Measurements from ENCODE around the gene ANKRD28. TPM values are rescaled to one million over a fixed set of nuclear protein-coding genes. Genes with fewer than 3 reads are reported as not detected.

ANKRD28 gene
- total RNA-seq, 6 experiments from 2014 or later: 80.4 to 96.3 (median 90.4) TPM

DNA sequence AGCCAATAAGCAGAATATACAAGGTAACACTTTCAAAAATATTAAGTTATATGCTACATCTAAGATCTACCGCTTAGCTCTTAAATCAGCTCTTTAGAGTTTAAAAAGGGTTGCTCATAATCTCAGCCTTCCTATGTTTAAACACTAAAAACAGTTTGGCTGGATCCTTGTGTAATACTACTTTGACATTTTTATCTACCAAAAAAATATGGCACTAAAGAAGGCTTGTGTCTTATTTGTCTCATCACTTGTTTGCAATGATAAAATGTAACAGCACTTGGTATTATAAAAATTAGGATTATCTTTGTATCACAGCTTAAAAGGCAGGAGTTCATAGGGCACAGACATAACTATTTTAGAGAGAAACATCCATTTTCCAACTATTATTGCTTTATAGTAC, 9.8 kb downstream of the ANKRD28 start:
- H3K9me3 Mint-ChIP-seq: peaks cover 26% of the 10 kb centered on the region
- H3K4me3 Mint-ChIP-seq: no peak overlapping the region
- TF ChIP-seq, protein P1, sequence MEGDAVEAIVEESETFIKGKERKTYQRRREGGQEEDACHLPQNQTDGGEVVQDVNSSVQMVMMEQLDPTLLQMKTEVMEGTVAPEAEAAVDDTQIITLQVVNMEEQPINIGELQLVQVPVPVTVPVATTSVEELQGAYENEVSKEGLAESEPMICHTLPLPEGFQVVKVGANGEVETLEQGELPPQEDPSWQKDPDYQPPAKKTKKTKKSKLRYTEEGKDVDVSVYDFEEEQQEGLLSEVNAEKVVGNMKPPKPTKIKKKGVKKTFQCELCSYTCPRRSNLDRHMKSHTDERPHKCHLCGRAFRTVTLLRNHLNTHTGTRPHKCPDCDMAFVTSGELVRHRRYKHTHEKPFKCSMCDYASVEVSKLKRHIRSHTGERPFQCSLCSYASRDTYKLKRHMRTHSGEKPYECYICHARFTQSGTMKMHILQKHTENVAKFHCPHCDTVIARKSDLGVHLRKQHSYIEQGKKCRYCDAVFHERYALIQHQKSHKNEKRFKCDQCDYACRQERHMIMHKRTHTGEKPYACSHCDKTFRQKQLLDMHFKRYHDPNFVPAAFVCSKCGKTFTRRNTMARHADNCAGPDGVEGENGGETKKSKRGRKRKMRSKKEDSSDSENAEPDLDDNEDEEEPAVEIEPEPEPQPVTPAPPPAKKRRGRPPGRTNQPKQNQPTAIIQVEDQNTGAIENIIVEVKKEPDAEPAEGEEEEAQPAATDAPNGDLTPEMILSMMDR (IDR thresholded peaks at IDR 0.05): no peak
- H3K4me1 Mint-ChIP-seq (ENCODE audit: low read depth): peaks cover 88% of the 10 kb centered on the region
- H3K36me3 Mint-ChIP-seq (ENCODE audit: low read depth): peaks cover 90% of the 10 kb centered on the region
- no peak for DNase-seq
- no peak overlapping the region; the same call in 1 of the 2 replicates for H3K27ac Mint-ChIP-seq
- peaks cover 6% of the 10 kb centered on the region for H3K27me3 Mint-ChIP-seq (ENCODE audit: insufficient read depth)

- peaks cover 26% of the 10 kb centered on the region for H3K9me3 Mint-ChIP-seq
- peak overlapping the region; percentile 36; the same call in 1 of the 2 replicates for H3K27ac Mint-ChIP-seq
- TF ChIP-seq, protein P1 (IDR thresholded peaks at IDR 0.05): no peak
- peaks cover 6% of the 10 kb centered on the region for H3K27me3 Mint-ChIP-seq (ENCODE audit: insufficient read depth)
- no peak for DNase-seq
- no peak overlapping the region for H3K4me3 Mint-ChIP-seq
- H3K4me1 Mint-ChIP-seq (ENCODE audit: low read depth): peaks cover 88% of the 10 kb centered on the region
- H3K36me3 Mint-ChIP-seq (ENCODE audit: low read depth): peaks cover 90% of the 10 kb centered on the region
These were observed 10.3 kb downstream of the ANKRD28 start for GRCh38 chr3:15787526-15787925.

- peaks cover 76% of the 10 kb centered on the region for H3K36me3 Mint-ChIP-seq (ENCODE audit: low read depth)
- peak overlapping the region; percentile 82 for H3K4me3 Mint-ChIP-seq
- H3K9me3 Mint-ChIP-seq: no peaks in the 10 kb centered on the region
- H3K4me1 Mint-ChIP-seq (ENCODE audit: low read depth): peaks cover 90% of the 10 kb centered on the region
- peak; percentile 57 for DNase-seq
- TF ChIP-seq, protein P1 (IDR thresholded peaks at IDR 0.05): no peak
- peaks cover 8% of the 10 kb centered on the region for H3K27me3 Mint-ChIP-seq (ENCODE audit: insufficient read depth)
- H3K27ac Mint-ChIP-seq: peak overlapping the region; percentile 73
These were observed 14.3 kb downstream of the ANKRD28 start for GRCh38 chr3:15783361-15783969.

DNA sequence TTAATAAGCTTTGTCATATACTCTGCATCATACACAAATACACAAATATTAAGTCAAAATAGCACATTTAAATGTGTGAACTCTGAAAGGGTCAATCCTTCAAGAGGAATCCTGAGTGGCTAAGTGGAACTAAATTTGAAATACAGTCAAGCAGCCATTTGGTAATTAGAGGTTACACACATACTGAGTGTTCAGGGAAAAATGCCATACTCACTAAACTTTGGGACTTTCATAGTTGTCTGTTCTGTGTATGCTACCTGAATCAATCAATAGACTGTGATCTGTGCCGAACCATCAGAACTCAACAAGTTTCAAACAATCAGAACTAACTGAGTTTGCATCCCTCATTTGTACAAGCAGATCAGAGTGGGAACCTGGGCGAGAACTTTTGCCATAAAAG, 15.3 kb downstream of the ANKRD28 start:
- TF ChIP-seq, protein P1 (IDR thresholded peaks at IDR 0.05): no peak
- peaks cover 8% of the 10 kb centered on the region for H3K27me3 Mint-ChIP-seq (ENCODE audit: insufficient read depth)
- H3K27ac Mint-ChIP-seq: peak overlapping the region; percentile 73
- H3K9me3 Mint-ChIP-seq: no peaks in the 10 kb centered on the region
- H3K4me3 Mint-ChIP-seq: peak overlapping the region; percentile 82
- no peak for DNase-seq
- H3K4me1 Mint-ChIP-seq (ENCODE audit: low read depth): peaks cover 91% of the 10 kb centered on the region
- H3K36me3 Mint-ChIP-seq (ENCODE audit: low read depth): peaks cover 78% of the 10 kb centered on the region

- Mint-ChIP-seq H3K27ac (peak overlapping the region; percentile 50), H3K27me3 (ENCODE audit: insufficient read depth) (peaks cover 8% of the 10 kb centered on the region; the same call in 1 of the 2 replicates), H3K36me3 (ENCODE audit: low read depth) (peaks cover 77% of the 10 kb centered on the region), H3K9me3 (no peaks in the 10 kb centered on the region), H3K4me3 (peak overlapping the region; percentile 82), H3K4me1 (ENCODE audit: low read depth) (peaks cover 90% of the 10 kb centered on the region)
- TF ChIP-seq, protein P1 (IDR thresholded peaks at IDR 0.05): no peak
- DNase-seq: no peak
These were observed 16.0 kb downstream of the ANKRD28 start for GRCh38 chr3:15781637-15782402.

All from HFFc6 (cell line).